IPS DF 6.9 (cell line): ENCODE data around the gene RPH3AL.

Experiments
- DNase-seq: peaks from one replicate; pipeline ENCODE4 v3.0.0-alpha.2; 2013; ENCODE audit warnings: low read depth, low spot score
- H3K27ac ChIP-seq: one replicate; pipeline ENCODE4 v1.5.1; 2013; ENCODE audit warnings: low read length, control low read depth
- H3K27me3 ChIP-seq: 2 replicates; pipeline ENCODE4 v1.6.1; 2013; ENCODE audit warnings: mild to moderate bottlenecking, low read length; ENCODE audit not compliant: control insufficient read depth, insufficient read depth
- H3K36me3 ChIP-seq: 2 replicates; pipeline ENCODE4 v1.6.1; 2013; ENCODE audit warnings: low read length; ENCODE audit not compliant: control insufficient read depth, insufficient read depth
- H3K4me1 ChIP-seq: 2 replicates; pipeline ENCODE4 v1.6.1; 2013; ENCODE audit warnings: low read length; ENCODE audit not compliant: control insufficient read depth, insufficient read depth
- H3K4me3 ChIP-seq: 2 replicates; pipeline ENCODE4 v1.5.1; 2013; ENCODE audit warnings: mild to moderate bottlenecking, low read length
- H3K9me3 ChIP-seq: 2 replicates; pipeline ENCODE4 v1.6.1; 2013; ENCODE audit warnings: low read length, inconsistent platforms; ENCODE audit not compliant: control insufficient read depth, insufficient read depth
- WGBS: extraction: QIAGEN DNeasy Blood & Tissue Kit; methylation state at CpG from one replicate; pipeline ENCODE4 v1.1.7; 2013; ENCODE audit warnings: mixed read lengths, missing lambda C conversion rate; ENCODE audit not compliant: insufficient read length, insufficient coverage; 5-methylcytosine and 5-hydroxymethylcytosine counted together

The RPH3AL gene

DNA sequence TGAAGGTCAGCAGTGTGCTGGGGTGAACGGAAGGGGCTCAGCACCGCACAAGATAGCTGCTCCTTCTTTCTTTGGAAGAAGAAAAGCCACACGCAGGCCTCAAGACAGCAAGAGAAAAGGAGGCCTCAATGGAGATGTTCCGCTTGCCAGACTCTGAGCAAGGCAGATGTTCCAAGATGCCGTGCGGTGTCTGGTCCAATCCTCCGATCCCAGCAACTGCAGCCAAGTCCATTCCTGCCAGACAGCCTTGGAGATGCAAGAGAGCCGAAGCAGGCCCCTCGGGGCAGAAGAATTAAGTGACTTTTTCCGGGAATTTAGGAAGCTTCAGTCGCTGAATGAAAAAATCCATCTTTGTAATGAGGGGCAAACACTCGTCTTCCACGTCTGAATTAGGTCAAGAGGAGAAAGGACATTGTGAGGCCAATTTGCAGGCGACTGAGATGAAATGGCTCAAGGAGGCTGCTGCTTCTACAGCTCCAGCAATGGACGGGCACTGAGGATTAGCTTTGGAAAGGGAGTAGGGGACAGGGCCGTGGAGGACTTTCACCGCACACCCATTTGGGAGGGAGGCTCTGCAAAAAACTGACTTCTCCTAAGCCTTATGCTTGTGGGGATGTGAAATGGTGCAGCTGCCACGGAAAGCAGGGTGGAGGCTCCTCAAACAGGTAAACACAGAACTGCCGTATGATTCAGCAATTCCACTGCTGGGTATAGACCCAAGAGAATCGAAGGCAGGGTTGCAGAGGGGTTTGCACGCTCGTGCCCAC lies 44.7 kb downstream of the RPH3AL start:
- WGBS, result no CpG with 5 or more reads among the region's 22 CpGs
- H3K4me3 ChIP-seq, result no peak overlapping the region
- no peak overlapping the region for H3K27ac ChIP-seq
- no peaks in the 10 kb centered on the region; the same call in 1 of the 2 replicates for H3K27me3 ChIP-seq
- no peaks in the 10 kb centered on the region for H3K36me3 ChIP-seq
- peaks cover 12% of the 10 kb centered on the region for H3K4me1 ChIP-seq
- DNase-seq, result no peak
- H3K9me3 ChIP-seq, result no peaks in the 10 kb centered on the region

DNA sequence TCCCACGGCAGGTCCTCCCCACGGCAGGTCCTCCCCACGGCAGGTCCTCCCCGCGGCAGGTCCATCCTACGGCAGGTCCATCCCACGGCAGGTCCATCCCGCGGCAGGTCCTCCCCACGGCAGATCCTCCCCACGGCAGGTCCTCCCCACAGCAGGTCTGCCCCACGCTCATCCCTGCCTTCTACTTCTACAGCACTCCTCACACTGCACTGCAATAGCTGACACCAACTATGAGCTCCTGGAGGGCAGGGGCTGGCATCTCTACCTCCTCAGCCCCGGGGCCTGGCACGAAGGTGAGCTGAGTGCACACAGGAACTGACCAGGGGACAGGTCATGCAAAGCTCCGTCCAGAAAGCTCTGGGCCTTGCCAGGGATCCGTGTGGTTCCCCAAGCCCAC lies 45.3 kb downstream of the RPH3AL start:
- Histone ChIP-seq H3K27me3 (no peaks in the 10 kb centered on the region; the same call in 1 of the 2 replicates), H3K9me3 (no peaks in the 10 kb centered on the region), H3K27ac (no peak overlapping the region), H3K4me3 (no peak overlapping the region), H3K4me1 (peaks cover 12% of the 10 kb centered on the region), H3K36me3 (no peaks in the 10 kb centered on the region)
- no CpG with 5 or more reads among the region's 16 CpGs for WGBS
- DNase-seq, result no peak

DNA sequence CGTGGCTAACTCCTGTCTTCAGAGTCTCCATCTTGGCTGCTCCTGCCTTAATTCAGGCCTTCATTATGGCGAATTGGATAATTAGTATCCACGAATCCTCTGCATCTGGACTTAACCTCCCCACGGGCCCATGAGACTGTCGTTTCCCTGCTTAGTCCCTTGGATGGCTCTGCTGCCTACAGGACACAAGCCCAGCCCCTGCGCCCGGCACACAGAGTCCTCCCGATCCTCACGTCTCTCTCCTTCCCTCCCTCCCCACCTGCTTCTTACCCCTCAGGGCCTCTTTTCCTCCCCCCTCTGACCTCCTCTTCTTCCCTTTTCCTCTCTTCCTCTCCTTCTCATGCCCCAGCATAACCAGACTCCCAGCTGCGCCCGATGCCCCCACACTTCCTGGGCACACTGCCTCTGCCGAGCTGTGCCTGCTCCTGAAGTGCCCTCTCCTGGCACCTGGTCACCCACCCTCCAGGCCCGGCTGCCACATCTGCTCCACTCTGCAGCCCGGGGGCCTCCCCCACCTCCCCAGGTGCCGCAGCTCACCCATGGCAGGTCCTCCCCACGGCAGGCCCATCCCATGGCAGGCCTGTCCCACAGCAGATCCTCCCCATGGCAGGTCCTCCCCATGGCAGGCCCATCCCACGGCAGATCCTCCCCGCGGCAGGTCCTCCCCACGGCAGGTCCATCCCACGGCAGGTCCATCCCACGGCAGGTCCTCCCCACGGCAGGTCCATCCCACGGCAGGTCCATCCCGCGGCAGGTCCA lies 45.9 kb downstream of the RPH3AL start:
- H3K9me3 ChIP-seq, result no peaks in the 10 kb centered on the region
- no peak overlapping the region for H3K27ac ChIP-seq
- no peaks in the 10 kb centered on the region for H3K36me3 ChIP-seq
- H3K4me3 ChIP-seq, result no peak overlapping the region
- peaks cover 12% of the 10 kb centered on the region for H3K4me1 ChIP-seq
- no peaks in the 10 kb centered on the region; the same call in 1 of the 2 replicates for H3K27me3 ChIP-seq
- no peak for DNase-seq
- no CpG with 5 or more reads among the region's 26 CpGs for WGBS

DNA sequence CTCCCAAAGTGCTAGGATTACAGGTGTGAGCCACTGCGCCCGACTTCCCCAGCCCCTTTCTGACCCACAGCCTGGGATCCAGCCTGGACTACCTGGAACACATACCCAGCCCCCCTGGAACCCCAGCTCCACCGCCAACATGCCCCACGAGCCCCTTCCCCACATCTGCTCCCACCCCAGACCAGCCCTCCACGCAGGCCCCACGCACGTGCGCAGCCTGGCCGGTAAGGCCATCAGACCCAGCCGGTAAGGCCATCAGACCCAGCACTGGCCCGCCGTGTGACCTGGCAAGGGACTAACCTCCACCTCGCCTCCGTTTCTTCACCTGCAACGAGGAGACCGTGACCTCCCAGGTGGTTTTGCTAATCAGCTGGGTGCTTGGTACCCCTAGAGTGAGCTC lies 46.5 kb downstream of the RPH3AL start:
- DNase-seq, result no peak
- Histone ChIP-seq H3K27ac (no peak overlapping the region), H3K27me3 (no peaks in the 10 kb centered on the region; the same call in 1 of the 2 replicates), H3K36me3 (no peaks in the 10 kb centered on the region), H3K9me3 (no peaks in the 10 kb centered on the region), H3K4me3 (no peak overlapping the region), H3K4me1 (peaks cover 12% of the 10 kb centered on the region)
- no CpG with 5 or more reads among the region's 16 CpGs for WGBS

DNA sequence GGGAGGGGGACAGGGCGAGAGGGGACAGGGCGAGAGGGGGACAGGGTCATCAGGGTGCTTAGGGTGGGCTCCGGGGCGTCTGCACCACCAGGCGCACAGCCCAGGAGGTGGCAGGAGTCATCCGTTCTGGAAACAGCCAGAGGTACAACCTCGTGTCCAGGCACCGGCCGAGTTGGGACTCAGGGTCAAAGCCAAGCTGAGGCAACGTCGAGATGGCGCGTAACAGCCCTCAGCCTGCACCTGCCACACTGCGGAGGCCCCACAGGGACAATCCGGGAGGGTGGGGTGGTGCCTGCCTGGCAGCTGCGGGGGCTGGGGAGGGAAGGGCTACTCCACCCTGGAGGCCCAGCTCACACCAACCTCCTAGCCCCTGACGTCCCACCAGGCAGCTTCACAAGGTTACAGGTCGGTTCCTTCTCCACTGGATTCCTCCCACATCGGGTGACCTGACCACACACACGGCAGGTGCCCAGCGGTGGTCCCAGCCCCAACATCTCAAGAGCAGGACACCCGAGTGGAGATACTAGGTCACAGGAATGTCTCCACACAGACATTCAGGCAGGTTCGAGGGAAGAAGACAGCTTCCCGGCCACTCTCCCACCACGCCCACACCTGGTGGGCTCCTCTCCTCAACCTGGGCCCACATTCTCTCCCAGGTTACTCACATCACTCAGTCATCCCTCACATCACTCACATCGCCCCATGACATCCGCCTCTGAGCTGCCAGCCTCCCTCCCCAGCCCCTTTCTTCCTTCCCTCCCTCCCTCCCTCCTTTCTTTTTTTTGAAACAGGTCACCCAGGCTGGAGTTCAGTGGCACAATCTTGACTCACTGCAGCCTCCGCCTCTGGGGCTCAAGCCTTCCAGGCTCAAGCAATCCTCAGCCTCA lies 47.3 kb downstream of the RPH3AL start:
- no peaks in the 10 kb centered on the region for H3K9me3 ChIP-seq
- H3K27me3 ChIP-seq, result no peaks in the 10 kb centered on the region; the same call in 1 of the 2 replicates
- H3K4me1 ChIP-seq, result peaks cover 9% of the 10 kb centered on the region; the same call in 1 of the 2 replicates
- H3K36me3 ChIP-seq, result no peaks in the 10 kb centered on the region
- H3K4me3 ChIP-seq, result 0 out of 2 replicates have a peak overlapping the region, but pooled peaks have one; percentile 0
- DNase-seq, result no peak
- no CpG with 5 or more reads among the region's 28 CpGs for WGBS
- H3K27ac ChIP-seq, result no peak overlapping the region

DNA sequence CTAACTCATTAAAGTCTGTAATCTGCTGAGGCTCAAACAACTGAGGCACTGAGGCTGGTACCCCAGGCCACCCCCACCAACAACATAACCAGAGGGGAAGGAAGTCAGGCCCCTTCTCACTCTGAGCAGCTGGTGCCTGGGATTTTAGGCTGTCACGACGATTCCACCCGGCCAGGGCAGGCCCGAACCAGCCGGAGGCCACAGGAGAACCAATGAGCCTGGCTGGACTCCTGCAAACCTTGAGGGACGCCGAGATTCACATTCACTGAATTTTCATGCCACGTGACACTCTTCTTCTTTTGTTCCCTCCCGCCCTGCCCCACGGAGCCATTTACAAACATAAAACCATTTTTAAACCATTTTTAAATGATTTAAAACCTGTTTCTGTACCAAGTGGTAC lies 48.1 kb downstream of the RPH3AL start:
- Histone ChIP-seq H3K9me3 (no peaks in the 10 kb centered on the region), H3K27ac (no peak overlapping the region), H3K4me3 (no peak overlapping the region; the same call in 1 of the 2 replicates), H3K4me1 (peaks cover 6% of the 10 kb centered on the region; the same call in 1 of the 2 replicates), H3K36me3 (no peaks in the 10 kb centered on the region), H3K27me3 (no peaks in the 10 kb centered on the region; the same call in 1 of the 2 replicates)
- no CpG with 5 or more reads among the region's 10 CpGs for WGBS
- DNase-seq, result peak; percentile 11

DNA sequence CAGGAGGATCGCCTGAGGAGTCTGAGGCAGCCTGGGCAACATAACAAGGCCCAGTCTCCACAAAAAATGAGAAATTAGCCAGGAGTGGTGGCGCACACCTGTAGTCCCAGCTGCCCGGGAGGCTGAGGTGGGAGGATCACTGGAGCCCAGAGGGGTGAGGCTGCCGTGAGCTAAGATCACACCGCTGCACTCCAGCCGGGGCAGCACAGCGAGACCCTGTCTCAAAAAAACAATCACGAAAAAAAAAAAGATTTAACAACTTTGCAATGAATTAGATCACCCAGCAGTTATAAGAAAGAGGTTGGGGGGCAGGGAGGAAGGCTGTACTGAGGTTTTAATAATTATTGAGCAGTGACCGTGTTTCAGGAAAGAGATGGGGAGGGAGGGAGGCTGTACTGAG lies 49.4 kb downstream of the RPH3AL start:
- Histone ChIP-seq H3K9me3 (no peaks in the 10 kb centered on the region), H3K36me3 (no peaks in the 10 kb centered on the region), H3K4me1 (peaks cover 6% of the 10 kb centered on the region; the same call in 1 of the 2 replicates), H3K4me3 (no peak overlapping the region), H3K27ac (no peak overlapping the region), H3K27me3 (no peaks in the 10 kb centered on the region; the same call in 1 of the 2 replicates)
- DNase-seq, result no peak
- WGBS, result no CpG with 5 or more reads among the region's 9 CpGs

DNA sequence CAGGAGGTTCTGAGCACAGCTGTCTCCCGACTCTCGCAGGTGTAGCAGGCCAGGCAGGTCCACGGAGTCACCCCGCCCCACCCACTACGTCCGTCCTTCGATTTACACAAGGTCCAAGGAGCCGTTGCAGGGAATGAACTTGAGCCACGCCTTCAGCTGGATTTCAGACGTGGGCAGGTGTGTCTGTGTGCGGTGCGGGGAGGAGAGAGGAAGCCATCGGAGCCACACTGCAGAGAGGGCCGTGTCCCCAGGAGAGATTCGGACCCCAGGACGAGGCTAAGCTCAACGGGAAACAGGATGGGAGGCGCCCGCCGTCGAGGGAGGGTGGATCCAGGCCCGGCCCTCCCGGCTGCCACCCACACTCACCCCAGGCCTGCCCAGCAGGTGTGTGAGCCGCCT lies 50.3 kb downstream of the RPH3AL start:
- no CpG with 5 or more reads among the region's 24 CpGs for WGBS
- no peaks in the 10 kb centered on the region for H3K36me3 ChIP-seq
- H3K4me3 ChIP-seq, result no peak overlapping the region
- peaks cover 6% of the 10 kb centered on the region; the same call in 1 of the 2 replicates for H3K4me1 ChIP-seq
- H3K9me3 ChIP-seq, result no peaks in the 10 kb centered on the region
- H3K27ac ChIP-seq, result no peak overlapping the region
- DNase-seq, result no peak
- no peaks in the 10 kb centered on the region; the same call in 1 of the 2 replicates for H3K27me3 ChIP-seq

DNA sequence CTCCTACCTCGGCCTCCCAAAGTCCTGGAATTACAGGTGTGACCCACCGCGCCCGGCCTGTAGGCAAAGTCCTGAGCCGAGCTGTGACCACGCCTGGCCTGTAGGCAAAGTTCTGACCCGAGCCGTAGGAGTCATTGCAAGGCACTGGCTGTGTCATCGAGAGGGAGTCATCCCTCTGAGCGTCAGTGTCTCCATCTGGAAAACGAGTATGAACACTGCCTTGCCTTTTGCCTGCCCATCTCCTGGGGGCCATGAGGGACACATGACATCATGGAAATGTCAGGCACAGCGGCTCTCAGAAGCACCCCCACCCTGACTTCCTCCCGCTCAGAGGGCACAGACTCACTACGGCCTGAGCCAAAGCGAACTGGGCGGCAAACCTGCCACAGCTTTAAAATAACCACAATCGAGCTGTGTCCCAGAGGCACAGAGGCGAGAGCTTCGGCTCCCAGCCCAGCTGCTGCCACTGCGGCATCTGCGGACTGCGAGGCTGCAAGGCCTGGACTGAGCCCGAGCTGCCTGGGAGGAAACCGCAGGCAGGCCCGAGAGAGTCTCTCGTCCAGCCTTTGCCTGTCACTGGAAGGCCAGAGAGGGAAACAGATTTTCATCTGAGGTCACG lies 50.8 kb downstream of the RPH3AL start:
- no CpG with 5 or more reads among the region's 27 CpGs for WGBS

More for the DNA sequence above, 50.8 kb downstream of the RPH3AL start:
- DNase-seq, result no peak
- Histone ChIP-seq H3K4me3 (no peak overlapping the region), H3K27me3 (no peaks in the 10 kb centered on the region; the same call in 1 of the 2 replicates), H3K27ac (no peak overlapping the region), H3K9me3 (no peaks in the 10 kb centered on the region), H3K36me3 (no peaks in the 10 kb centered on the region), H3K4me1 (peaks cover 6% of the 10 kb centered on the region; the same call in 1 of the 2 replicates)
